Measurements from ENCODE around the gene PTH2. TPM values are rescaled to one million over a fixed set of nuclear protein-coding genes. Genes with fewer than 3 reads are reported as not detected.

The PTH2 gene
- total and polyA plus RNA-seq, 2 of the 8 experiments (the other 6 are each of a cell fraction or from before 2014, with no cell fraction given) = not detected

- no peak for TF ChIP-seq CEBPB (IDR thresholded peaks at IDR 0.05; ENCODE audit: low read depth, low read length)
- peak; percentile 67 for TF ChIP-seq SIX5 (IDR thresholded peaks at IDR 0.05; ENCODE audit: low read depth, low read length)
- TF ChIP-seq RBBP5 (IDR thresholded peaks at IDR 0.05; ENCODE audit: borderline replicate concordance, low read depth, low read length) = peak; percentile 88; the same call in 1 of the 2 replicates
- TF ChIP-seq TCF12 (IDR thresholded peaks at IDR 0.05; ENCODE audit: low read depth, low read length) = peak; percentile 85; the same call in 1 of the 2 replicates
- no peak; a peak in 1 of 3 replicates for TF ChIP-seq EP300 (IDR thresholded peaks at IDR 0.05; ENCODE audit: borderline replicate concordance in 1 of 2, low read depth in 2 of 2, low read length in 2 of 2)
- TF ChIP-seq POLR2A (IDR thresholded peaks at IDR 0.05; ENCODE audit: control extremely low read depth in 1 of 2, low read depth in 2 of 2, low read length in 2 of 2) = peak in 1 of 2 experiments; percentile 71; a peak in 2 of 3 replicates
- no peak; the same call in 1 of the 2 replicates for TF ChIP-seq CHD2 (IDR thresholded peaks at IDR 0.05; ENCODE audit: low read length)
- TF ChIP-seq NANOG (IDR thresholded peaks at IDR 0.05; ENCODE audit: insufficient read depth, low read depth, low read length, poor library complexity, severe bottlenecking) = peak; percentile 20
- 0 out of 2 replicates have a peak, but pooled peaks have one; percentile 31 for TF ChIP-seq SP4 (IDR thresholded peaks at IDR 0.05; ENCODE audit: low read length)
- TF ChIP-seq TEAD4 (IDR thresholded peaks at IDR 0.05; ENCODE audit: low read depth, low read length) = no peak
- TF ChIP-seq POU5F1 (IDR thresholded peaks at IDR 0.05; ENCODE audit: low read depth, low read length) = 0 out of 2 replicates have a peak, but pooled peaks have one; percentile 26
- 0 out of 2 replicates have a peak, but pooled peaks have one; percentile 43 for TF ChIP-seq MAX (IDR thresholded peaks at IDR 0.05)
- no peak for TF ChIP-seq RNF2 (IDR thresholded peaks at IDR 0.05; ENCODE audit: borderline replicate concordance, low read depth, low read length, missing control alignments, poor library complexity, severe bottlenecking)
Measured at GRCh38 chr19:49403404-49404187, 19.6 kb downstream of the PTH2 start (continued).
